Stomach (tissue), 9 donors: Measurements from ENCODE around the gene C22orf39. TPM values are rescaled to one million over a fixed set of nuclear protein-coding genes. Genes with fewer than 3 reads are reported as not detected.
A peak's percentile ranks its signal among the peaks of the same experiment; 100 is the strongest.

Experiments
- DNase-seq, 2 donors: peaks; one replicate each; pipeline versions ENCODE4 v3.0.0 to v3.0.0-alpha.2; 2013 to 2019
- H3K27ac ChIP-seq, 5 donors: fragments of 200-600 bp in 4 of 5; sonication (generic) in 4 of 5; one replicate each; pipeline ENCODE4 v1.5.1; 2013 to 2019; ENCODE audit warnings: mild to moderate bottlenecking in 1 of 5, moderate library complexity in 1 of 5
- H3K27me3 ChIP-seq, 3 donors: fragments of 200-600 bp; sonication (generic); one replicate each; pipeline ENCODE4 v1.5.1; 2017 to 2019; ENCODE audit warnings: mixed run types in 1 of 3
- H3K36me3 ChIP-seq, 4 donors: fragments of 200-600 bp; sonication (generic); 1 replicate in 3 of 4; 2 replicates in 1 of 4; pipeline ENCODE4 v1.5.1; 2016 to 2019
- H3K4me1 ChIP-seq, 4 donors: fragments of 200-600 bp; sonication (generic); one replicate each; pipeline ENCODE4 v1.5.1; 2016 to 2019
- H3K4me3 ChIP-seq, 4 donors: fragments of 200-600 bp; sonication (generic) in 3 of 4; one replicate each; pipeline ENCODE4 v1.5.1; 2016 to 2019; ENCODE audit warnings: mild to moderate bottlenecking in 1 of 4
- H3K9me3 ChIP-seq, 4 donors: fragments of 200-600 bp; sonication (generic); one replicate each; pipeline ENCODE4 v1.5.1; 2016 to 2019
- EP300 ChIP-seq: sonication (generic); formaldehyde crosslinking; IDR thresholded peaks from one replicate; pipeline ENCODE4 v1.6.1; 2017; ENCODE audit warnings: antibody characterized with exemption
- POLR2A ChIP-seq, 4 donors: fragments of 450-650 bp; IDR thresholded peaks; one replicate each; pipeline ENCODE4 v1.6.1; 2016; ENCODE audit warnings: antibody characterized with exemption in 4 of 4, control low read depth in 2 of 4, mild to moderate bottlenecking in 1 of 4, moderate library complexity in 1 of 4
- POLR2AphosphoS5 ChIP-seq, 3 donors: sonication (generic); formaldehyde crosslinking; IDR thresholded peaks; one replicate each; pipeline ENCODE4 v1.6.1; 2016; ENCODE audit warnings: antibody characterized with exemption in 3 of 3
- whole genome bisulfite sequencing, 5 donors: extraction: QIAGEN DNeasy Blood & Tissue Kit in 3 of 5; methylation state at CpG; one replicate each; pipeline versions ENCODE4 v1.1.5 to v1.1.7; 2013 to 2018; 5-methylcytosine and 5-hydroxymethylcytosine counted together
- intact Hi-C: fragments of 100-400 bp; cut with DNase I; formaldehyde crosslinking; loops from one replicate; pipeline ENCODE4 v1.15.1; 2023; ENCODE audit warnings: low total_unique reads
- polyA plus RNA-seq, 3 donors: library from polyadenylated mRNA; stranded (reverse); fragments of 200-250 nt; gene quantifications; one replicate each; pipeline ENCODE4 v1.2.3, GENCODE V29; 2013
- total RNA-seq, 5 donors: library from RNA; depleted of rRNA; stranded (reverse); fragments of >200 nt; gene quantifications; one replicate each; pipeline versions ENCODE4 v1.1.0 to v1.2.3, GENCODE V29; 2014 to 2016
- TF ChIP-seq, protein P1 (sequence below), 7 experiments: fragments of 450-650 bp in 4 of 7; fragments of 200-600 bp in 3 of 7; sonication (generic) in 3 of 7; IDR thresholded peaks; one replicate each; pipeline ENCODE4 v1.5.1; 2016 to 2019; ENCODE audit warnings: antibody characterized with exemption in 7 of 7, control low read depth in 2 of 7, mild to moderate bottlenecking in 1 of 7
- donor health status: healthy with polysubstance abuse.
- donor health status: Bipolar disorder and iron deficiency.
- donor health status: healthy.

Gene C22orf39
- total and polyA plus RNA-seq, 8 donors, result 23.6 to 124 (median 41.5) TPM

DNA sequence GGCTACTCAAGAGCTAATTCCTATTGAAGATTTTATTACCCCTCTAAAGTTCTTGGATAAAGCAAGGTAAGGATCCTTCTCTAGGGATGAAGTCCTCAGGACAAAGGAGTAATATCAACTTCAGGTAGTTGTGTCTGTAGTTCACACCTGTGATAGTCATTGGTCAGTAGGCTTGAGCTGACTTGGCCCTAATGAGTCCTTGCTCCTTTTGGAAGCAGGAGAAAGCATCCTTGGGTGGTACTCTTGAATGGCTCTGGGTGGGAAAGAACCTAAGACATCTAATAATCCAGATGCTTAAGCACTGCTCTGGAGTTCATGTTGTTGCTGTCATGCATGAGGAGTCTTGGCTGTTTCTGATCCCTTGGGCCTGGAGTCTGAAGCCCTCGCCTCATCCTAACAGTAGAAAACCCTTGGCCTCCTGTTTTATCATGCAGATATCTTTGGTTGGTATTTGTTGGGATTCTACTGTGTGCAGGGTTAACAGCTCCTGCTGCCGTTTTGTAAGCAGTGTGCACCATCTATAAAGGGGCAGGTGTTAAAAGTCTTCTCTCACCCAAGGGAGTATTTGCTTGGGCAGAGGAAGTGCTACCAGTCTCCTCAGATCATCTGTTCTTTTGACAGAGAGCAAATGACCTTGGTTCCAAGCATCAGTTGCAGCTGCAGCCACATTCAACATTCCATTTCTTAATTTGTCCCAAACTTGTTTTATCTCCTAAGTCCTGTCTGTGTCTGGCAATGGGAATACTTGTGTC lies 12.5 kb downstream of the C22orf39 start:
- Histone ChIP-seq H3K4me3 (no peak overlapping the region), H3K9me3 (no peaks in the 10 kb centered on the region), H3K27me3 (no peaks in the 10 kb centered on the region), H3K4me1 (peaks cover 17 to 35% (median 20%) of the 10 kb centered on the region in 4 donors), H3K27ac (no peak overlapping the region), H3K36me3 (peaks cover 17 to 49% (median 36%) of the 10 kb centered on the region in 4 donors)
- 74 to 87% (median 78%) methylated on average over 2 of the region's 2 CpGs for WGBS, 5 donors
- intact Hi-C loops, result loop anchor here (5.0 kb wide), 1 partner anchor 42 kb away; the partner anchor contains the start of genes CDC45 and UFD1
- no peak for DNase-seq
- TF ChIP-seq POLR2AphosphoS5 (IDR thresholded peaks at IDR 0.05), result no peak
- TF ChIP-seq, protein P1, sequence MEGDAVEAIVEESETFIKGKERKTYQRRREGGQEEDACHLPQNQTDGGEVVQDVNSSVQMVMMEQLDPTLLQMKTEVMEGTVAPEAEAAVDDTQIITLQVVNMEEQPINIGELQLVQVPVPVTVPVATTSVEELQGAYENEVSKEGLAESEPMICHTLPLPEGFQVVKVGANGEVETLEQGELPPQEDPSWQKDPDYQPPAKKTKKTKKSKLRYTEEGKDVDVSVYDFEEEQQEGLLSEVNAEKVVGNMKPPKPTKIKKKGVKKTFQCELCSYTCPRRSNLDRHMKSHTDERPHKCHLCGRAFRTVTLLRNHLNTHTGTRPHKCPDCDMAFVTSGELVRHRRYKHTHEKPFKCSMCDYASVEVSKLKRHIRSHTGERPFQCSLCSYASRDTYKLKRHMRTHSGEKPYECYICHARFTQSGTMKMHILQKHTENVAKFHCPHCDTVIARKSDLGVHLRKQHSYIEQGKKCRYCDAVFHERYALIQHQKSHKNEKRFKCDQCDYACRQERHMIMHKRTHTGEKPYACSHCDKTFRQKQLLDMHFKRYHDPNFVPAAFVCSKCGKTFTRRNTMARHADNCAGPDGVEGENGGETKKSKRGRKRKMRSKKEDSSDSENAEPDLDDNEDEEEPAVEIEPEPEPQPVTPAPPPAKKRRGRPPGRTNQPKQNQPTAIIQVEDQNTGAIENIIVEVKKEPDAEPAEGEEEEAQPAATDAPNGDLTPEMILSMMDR (IDR thresholded peaks at IDR 0.05), result no peak
- TF ChIP-seq POLR2A (IDR thresholded peaks at IDR 0.05), result no peak

DNA sequence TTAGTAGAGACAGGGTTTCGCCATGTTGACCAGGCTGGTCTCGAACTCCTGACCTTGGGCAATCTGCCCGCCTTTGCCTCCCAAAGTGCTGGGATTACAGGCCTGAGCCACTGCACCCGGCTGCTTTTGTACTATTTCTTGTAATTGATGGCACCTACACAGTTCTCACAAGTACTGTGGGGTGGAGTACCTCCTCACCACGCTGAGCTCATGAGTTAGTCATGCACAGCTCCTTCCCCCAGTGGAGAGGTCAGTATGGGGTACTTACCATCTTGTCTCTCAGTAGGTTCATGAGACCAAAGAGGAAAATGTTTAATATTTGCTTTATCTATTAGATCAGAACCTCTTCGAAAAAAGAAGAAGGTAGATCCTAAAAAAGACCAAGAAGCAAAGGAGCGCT lies 13.1 kb downstream of the C22orf39 start:
- intact Hi-C loops, result loop anchor here (5.0 kb wide), 1 partner anchor 43 kb away; the partner anchor contains the start of genes CDC45 and UFD1
- no peak for DNase-seq
- Histone ChIP-seq H3K4me1 (peaks cover 22 to 41% (median 26%) of the 10 kb centered on the region in 4 donors), H3K4me3 (no peak overlapping the region), H3K36me3 (peaks cover 17 to 45% (median 34%) of the 10 kb centered on the region in 4 donors), H3K27ac (no peak overlapping the region), H3K27me3 (no peaks in the 10 kb centered on the region), H3K9me3 (no peaks in the 10 kb centered on the region)
- 91 to 96% (median 92%) methylated on average over 7 of the region's 7 CpGs for WGBS, 5 donors
- TF ChIP-seq, protein P1 (IDR thresholded peaks at IDR 0.05), result no peak
- TF ChIP-seq EP300 (no peak), POLR2A (IDR thresholded peaks at IDR 0.05) (no peak), POLR2AphosphoS5 (IDR thresholded peaks at IDR 0.05) (no peak)

DNA sequence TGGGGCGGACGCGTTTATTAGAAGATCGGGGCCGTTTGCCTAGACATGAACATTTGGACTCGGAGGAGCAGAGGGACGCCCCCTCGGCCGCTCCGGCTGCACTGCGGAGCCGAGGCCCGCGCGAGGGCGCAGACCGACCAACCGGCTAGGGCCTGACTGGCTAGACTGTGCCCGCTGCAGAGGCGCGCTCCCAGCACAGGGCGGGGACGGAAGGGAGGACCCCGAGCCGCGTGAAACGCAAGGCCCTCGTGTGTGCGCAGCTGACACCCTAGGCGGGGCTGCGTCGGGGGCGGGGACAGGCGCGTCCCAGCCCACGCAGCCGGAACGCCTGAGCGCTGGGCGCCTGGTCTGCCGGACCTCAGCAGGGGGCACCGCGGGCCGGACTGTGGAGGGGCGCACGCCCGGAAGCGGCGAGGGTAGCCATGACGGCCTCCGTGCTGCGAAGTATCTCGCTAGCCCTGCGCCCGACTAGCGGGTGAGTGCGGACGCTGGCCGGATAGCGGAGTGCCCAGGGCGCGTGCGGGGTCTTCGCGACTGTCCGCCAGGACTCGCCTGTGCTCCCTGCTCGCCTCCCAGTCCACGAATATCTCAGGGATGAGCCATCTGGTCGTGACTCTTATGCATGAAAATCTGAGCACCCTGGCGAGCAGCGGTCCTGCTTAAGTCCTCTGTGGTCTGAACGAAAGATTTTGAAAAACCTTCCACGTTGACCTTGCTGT lies 15.2 kb downstream of the C22orf39 start, which contains the start of gene MRPL40:
Gene MRPL40 (plus strand): TSS at position 413 of the 719 bp plus-strand sequence. CDS start 10 bp downstream, at position 423.
- Histone ChIP-seq H3K4me3 (peak within 1 kb of the TSS; percentile 86 to 98 (median 94)), H3K9me3 (no peaks in the 10 kb centered on the region), H3K27ac (peak within 1 kb of the TSS; percentile 93 to 99 (median 96)), H3K27me3 (no peaks in the 10 kb centered on the region), H3K36me3 (peaks cover 17 to 32% (median 30%) of the 10 kb centered on the region in 4 donors), H3K4me1 (peaks cover 23 to 58% (median 37%) of the 10 kb centered on the region in 4 donors)
- 0 to 2% (median 0%) methylated on average over 15 to 74 of the region's 74 CpGs for WGBS, 5 donors
- DNase-seq, result peak; percentile 94 to 98
- no peak for TF ChIP-seq EP300
- peak in 1 of 4 donors; percentile 6 for TF ChIP-seq POLR2A (IDR thresholded peaks at IDR 0.05)
- TF ChIP-seq POLR2AphosphoS5 (IDR thresholded peaks at IDR 0.05), result peak; percentile 88 to 96 (median 88)
- TF ChIP-seq, protein P1 (IDR thresholded peaks at IDR 0.05), result peak in 1 of 7 experiments; percentile 17
- intact Hi-C loops, result loop anchor here (5.0 kb wide), 1 partner anchor 45 kb away; the partner anchor contains the start of genes CDC45 and UFD1

DNA sequence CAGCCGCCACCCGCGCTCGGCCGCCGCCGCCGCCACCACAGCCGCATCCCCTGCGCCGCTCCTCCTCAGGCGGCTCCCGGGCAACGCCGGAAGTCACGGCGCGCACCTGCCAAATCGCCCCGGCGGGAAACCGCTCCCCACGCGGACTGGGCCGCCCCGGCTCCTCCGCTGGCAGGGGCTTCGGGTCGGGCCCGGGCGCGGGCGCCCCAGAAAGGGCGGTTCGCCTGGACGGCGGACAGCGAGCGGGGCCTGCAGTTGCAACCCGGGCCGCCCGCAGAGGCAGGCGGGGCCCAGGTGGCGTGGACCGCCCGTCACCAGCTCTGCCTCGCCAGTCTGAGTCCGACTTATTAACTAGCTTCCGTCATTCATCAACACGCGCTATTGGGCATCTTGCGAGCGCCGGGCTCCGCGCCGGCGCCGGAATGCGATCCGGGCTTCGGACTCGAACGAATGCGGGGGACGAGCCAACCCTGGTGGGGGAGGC lies 15.8 kb downstream of the C22orf39 start, which contains the start of gene HIRA:
Gene HIRA (minus strand): TSS at position 85 of the 484 bp plus-strand sequence. CDS start 257 bp downstream, outside the sequence.
- Histone ChIP-seq H3K36me3 (peaks cover 17 to 26% (median 25%) of the 10 kb centered on the region in 4 donors), H3K27ac (peak within 1 kb of the TSS; percentile 93 to 99 (median 96)), H3K9me3 (no peaks in the 10 kb centered on the region), H3K4me3 (peak within 1 kb of the TSS; percentile 86 to 98 (median 94)), H3K27me3 (no peaks in the 10 kb centered on the region), H3K4me1 (peaks cover 23 to 58% (median 38%) of the 10 kb centered on the region in 4 donors)
- TF ChIP-seq POLR2AphosphoS5 (IDR thresholded peaks at IDR 0.05), result peak; percentile 26 to 84 (median 50)
- TF ChIP-seq, protein P1 (IDR thresholded peaks at IDR 0.05), result no peak
- intact Hi-C loops, result loop anchor here (5.0 kb wide), 1 partner anchor 46 kb away; the partner anchor contains the start of genes CDC45 and UFD1
- DNase-seq, result peak; percentile 84 to 93
- 0% methylated on average over 2 to 66 of the region's 66 CpGs for WGBS, 5 donors
